GM18907 (cell line): Measurements from ENCODE around the gene GID8.

Experiments
- ATAC-seq: cut with Tn5 transposase; IDR thresholded peaks from one replicate; pipeline ENCODE4 v1.9.1; 2021; ENCODE audit warnings: mild to moderate bottlenecking, moderate library complexity; ENCODE audit not compliant: unreplicated experiment

Gene GID8

DNA sequence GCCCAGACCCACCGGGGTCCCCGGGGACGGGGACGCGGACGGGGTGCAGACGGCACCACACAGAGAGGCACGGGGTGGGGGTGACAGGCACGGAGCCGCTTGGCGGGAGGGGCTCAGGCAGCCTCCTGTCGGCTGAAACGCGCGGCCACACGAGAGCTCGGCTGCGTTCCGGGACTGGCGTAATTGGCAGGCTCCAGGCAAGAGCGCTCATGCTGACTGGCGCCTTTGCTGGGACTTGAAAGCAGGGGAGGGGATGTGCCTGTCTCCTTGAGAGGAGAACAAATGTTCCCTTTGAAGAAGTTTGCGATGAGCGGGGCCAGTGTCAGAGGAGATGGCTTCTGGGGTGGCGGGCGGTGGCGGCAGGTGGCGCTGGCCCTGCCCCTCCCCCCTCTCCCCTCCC lies 43.0 kb downstream of the GID8 start:
- ATAC-seq, result no peak

DNA sequence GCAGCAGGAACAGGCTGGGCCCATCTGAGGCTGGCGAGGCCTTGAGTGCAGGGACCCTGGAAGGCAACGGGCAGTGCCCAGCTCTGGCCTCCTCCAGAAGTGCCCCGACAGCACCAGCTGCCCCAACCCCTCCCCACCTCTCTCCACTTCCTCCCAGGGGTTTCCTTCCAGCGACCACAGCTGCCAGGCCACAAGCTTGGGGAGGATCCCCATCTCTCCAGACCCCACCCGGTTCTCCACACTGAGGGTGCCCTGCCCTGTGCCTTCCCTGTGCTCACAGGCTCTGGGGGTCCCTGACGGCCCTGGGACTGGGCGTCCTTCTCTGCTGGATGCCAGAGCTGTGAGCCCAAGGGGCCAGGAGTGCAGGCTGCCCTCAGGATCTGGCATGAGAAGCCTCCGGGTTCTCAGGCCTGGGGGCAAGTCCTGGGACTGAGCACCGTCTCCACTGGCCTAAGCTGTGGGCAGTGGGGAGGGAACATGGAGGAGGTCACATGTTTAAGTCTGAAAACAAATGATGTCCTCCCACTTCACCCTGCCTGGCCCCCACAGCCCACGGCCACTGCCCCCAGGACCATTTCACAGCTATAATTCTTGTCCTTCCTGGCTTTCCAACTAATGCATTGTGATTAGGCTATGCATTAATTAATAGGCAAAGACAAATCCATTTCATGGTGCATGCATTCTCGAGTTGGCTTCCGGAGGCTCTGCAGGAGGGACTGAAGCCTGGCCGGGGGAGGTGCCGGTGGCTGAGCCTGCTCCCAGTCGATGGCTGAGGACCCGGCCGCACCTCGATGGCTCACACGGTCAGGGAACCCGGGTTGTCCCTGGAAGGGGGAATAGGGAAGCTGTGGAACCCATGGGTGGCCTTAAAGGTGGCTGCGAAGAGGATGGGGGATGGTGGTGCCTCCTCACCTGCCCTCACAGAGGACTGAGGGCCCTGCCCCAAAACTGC lies 44.5 kb downstream of the GID8 start:
- no peak for ATAC-seq

DNA sequence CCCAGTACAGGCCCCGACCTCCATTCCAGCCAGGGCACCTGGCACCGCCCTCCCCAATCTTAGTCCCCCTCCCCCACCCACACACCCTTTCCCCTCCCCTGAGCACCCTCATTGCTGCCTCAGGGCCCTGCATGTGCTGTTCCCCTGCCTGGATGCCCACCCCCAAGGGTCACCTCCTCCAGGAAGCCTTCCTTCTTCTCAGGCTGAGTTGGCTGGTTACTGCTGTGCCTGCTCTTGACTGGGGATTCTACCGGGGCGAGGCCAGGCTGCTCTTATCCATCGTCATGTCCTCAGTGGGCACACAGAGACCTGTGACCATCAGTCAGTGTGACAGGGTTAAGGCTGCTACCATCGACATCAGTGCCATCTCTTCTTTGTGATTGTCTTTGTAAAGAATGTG lies 45.3 kb downstream of the GID8 start:
- ATAC-seq, result no peak

DNA sequence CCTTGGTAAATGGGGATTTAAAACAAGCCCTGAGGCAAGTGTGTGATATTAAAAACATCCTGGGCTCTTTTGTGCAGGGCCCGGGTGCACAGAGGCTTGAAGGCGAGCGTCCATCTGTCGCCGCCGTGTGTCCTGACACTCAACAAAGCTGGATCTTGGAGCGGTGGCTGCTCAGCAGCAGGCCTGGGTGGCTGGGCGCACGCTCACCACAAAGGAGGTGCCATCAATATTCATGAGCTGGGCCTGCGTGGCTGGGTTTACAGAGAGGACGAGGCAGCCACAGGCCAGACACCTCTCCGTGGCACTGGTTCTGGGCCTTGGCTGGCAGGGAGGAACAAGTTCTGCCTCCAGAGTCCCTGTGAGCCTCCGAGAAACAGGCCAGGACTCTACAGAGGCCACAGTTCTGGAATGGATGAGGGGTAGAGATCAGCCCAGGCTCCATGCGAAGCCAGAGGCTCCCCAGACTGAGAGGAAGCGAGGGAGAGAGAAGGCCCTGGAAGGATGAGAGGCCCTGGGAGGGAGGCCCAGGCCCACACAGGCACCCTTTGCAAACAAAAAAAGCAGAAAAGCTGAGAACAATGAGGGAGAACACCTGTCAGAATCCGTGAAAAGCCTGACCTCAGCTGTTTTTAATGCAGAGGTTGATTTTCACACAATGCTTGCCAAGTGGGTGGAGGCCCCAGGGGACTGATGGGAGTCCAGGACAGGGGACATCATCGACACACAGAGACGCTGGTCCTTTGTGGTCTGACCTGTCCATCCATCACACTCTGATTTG lies 46.9 kb downstream of the GID8 start:
- ATAC-seq, result no peak

- no peak for ATAC-seq
These were observed 47.5 kb downstream of the GID8 start for GRCh38 chr20:62985444-62985778.

GRCh38 chr20:62986257-62986800 lies 48.4 kb downstream of the GID8 start:
- no peak for ATAC-seq

GRCh38 chr20:62987114-62987513 lies 49.2 kb downstream of the GID8 start:
- no peak for ATAC-seq

DNA sequence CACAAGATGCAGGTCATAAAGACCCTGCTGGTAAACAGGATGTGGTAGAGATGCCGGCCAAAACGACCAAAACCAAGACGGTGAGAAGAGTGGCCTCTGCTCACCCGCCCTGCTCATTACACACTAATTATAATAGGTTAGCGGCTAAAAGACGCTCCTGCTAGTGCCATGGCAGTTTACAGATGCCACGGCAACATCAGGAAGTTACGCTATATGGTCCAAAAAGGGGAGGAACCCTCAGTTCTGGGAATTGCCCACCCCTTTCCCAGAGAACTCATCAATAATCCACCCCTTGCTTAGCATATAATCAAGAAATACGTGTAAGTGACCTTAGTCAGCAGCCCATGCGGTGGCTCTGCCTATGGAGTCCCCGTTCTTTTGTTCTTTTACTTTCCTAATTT lies 51.3 kb downstream of the GID8 start:
- ATAC-seq, result no peak

- no peak for ATAC-seq
These were observed 52.4 kb downstream of the GID8 start for GRCh38 chr20:62990306-62990825.

GRCh38 chr20:62991196-62991807 lies 53.4 kb downstream of the GID8 start:
- ATAC-seq, result no peak

DNA sequence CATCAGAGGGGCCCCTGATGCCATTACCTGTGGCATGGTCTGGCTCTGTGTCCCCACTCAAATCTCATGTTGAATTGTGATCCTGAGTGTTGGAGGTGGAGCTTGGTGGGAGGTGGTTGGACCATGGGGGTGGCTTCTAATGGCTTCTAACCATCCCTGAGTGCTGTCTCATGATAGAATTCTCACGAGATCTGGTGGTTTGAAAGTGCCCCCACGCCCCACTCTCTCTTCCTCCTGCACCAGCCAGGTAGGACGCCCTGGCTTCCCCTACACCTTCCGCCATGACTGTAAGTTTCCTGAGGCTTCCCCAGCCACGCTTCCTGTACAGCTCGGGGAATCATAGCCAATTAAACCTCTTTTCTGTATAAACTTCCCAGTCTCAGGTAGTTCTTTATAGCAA lies 53.9 kb downstream of the GID8 start:
- no peak for ATAC-seq

- no peak for ATAC-seq
These were observed 56.0 kb downstream of the GID8 start for GRCh38 chr20:62993856-62994494.

- no peak for ATAC-seq
These were observed 56.9 kb downstream of the GID8 start for GRCh38 chr20:62994869-62995281.

- ATAC-seq, result no peak
These were observed 57.5 kb downstream of the GID8 start for GRCh38 chr20:62995481-62995880.

- no peak for ATAC-seq
These were observed 58.1 kb downstream of the GID8 start for GRCh38 chr20:62995898-62996595.

- no peak for ATAC-seq
These were observed 58.6 kb downstream of the GID8 start for GRCh38 chr20:62996596-62996982.

GRCh38 chr20:62997417-62998035 lies 59.6 kb downstream of the GID8 start:
- ATAC-seq, result no peak
